GM21360 (cell line): Measurements from ENCODE around the gene PEX11B.

Experiments used
- ATAC-seq: cut with Tn5 transposase; IDR thresholded peaks from one replicate; pipeline ENCODE4 v1.9.1; 2021; ENCODE audit warnings: mild to moderate bottlenecking, moderate library complexity; ENCODE audit not compliant: unreplicated experiment

Gene PEX11B

GRCh38 chr1:145877923-145878486, 40.5 kb downstream of the PEX11B start:
- no peak for ATAC-seq

- no peak for ATAC-seq
Measured at GRCh38 chr1:145874646-145875045, 43.9 kb downstream of the PEX11B start.

GRCh38 chr1:145871994-145872924, 46.3 kb downstream of the PEX11B start:
- no peak for ATAC-seq

DNA sequence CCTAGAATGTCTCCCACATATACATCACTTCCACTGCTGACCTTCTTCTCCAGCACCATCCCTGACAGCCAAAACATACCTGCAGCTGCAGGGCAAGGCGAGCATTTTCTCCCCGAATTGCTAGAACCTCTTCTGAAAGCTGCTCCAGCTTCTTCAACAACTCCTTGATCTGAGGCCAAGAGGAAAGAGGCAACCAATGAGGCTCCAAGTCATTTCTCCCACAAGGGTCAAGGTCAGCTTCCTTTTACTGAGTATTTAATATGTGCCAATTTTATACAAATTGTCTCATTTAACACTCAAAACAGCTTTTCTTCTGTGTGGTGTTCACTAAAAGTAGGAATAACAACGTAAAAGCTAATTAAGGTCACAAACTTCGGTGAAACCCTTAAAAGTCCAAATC, 50.3 kb downstream of the PEX11B start:
- ATAC-seq: no peak

- ATAC-seq: no peak
Measured at GRCh38 chr1:145863282-145864018, 55.1 kb downstream of the PEX11B start.
